Choroid plexus epithelial cell (primary cell): ENCODE measurements around the gene CREB5.

Source experiments
- DNase-seq: peaks from one replicate; pipeline ENCODE4 v3.0.0-alpha.2; 2010; ENCODE audit warnings: low read depth
- H3K4me3 ChIP-seq: 2 replicates; pipeline ENCODE4 v1.5.1; 2011; ENCODE audit warnings: low read depth, mild to moderate bottlenecking, control low read depth, low read length, moderate library complexity
- TF ChIP-seq, protein P1 (sequence below): conservative IDR thresholded peaks from 2 replicates; pipeline ENCODE4 v1.5.1; 2011; ENCODE audit warnings: low read depth, mild to moderate bottlenecking, control low read depth, inconsistent platforms, low read length, moderate library complexity

The CREB5 gene

DNA sequence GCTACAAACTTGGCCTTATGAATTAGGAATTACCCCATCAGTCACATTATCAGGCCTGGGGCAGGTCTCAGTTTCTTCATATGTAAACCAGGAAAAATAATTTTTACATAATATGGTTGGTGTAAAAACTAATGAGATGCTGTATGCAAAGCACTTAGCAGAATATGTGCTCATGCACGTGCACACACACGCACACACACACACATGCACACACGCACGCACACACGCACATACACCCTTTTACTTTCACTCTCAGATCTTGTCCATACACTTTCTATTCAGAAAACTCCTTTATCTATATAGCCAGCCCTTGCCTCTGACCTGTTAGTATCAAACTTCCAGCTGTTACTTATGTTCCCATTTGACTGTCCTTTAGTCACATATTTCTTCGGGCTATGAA is 92.7 kb downstream of the CREB5 start:
- TF ChIP-seq, protein P1, sequence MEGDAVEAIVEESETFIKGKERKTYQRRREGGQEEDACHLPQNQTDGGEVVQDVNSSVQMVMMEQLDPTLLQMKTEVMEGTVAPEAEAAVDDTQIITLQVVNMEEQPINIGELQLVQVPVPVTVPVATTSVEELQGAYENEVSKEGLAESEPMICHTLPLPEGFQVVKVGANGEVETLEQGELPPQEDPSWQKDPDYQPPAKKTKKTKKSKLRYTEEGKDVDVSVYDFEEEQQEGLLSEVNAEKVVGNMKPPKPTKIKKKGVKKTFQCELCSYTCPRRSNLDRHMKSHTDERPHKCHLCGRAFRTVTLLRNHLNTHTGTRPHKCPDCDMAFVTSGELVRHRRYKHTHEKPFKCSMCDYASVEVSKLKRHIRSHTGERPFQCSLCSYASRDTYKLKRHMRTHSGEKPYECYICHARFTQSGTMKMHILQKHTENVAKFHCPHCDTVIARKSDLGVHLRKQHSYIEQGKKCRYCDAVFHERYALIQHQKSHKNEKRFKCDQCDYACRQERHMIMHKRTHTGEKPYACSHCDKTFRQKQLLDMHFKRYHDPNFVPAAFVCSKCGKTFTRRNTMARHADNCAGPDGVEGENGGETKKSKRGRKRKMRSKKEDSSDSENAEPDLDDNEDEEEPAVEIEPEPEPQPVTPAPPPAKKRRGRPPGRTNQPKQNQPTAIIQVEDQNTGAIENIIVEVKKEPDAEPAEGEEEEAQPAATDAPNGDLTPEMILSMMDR = no peak
- no peak for DNase-seq
- no peak overlapping the region for H3K4me3 ChIP-seq

DNA sequence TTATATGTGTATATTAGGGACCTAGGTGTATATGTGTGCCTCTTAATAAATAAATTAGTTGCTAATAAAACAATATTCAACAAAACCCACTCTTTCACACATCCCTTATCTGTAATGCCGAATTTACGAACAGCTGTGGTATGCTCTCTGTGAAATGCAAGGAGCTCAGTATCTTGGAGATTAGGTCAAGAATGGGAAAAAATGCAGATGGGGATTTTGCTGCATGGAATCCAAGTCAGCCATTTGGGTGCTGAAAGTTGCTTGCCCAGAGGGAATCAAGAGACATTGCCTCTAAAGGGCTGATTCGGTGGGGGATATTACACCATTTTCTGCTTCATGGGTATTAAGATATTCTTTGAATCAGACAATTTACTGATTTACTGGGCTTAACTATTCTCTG is 93.5 kb downstream of the CREB5 start:
- H3K4me3 ChIP-seq = no peak overlapping the region
- DNase-seq = no peak
- TF ChIP-seq, protein P1 = no peak

DNA sequence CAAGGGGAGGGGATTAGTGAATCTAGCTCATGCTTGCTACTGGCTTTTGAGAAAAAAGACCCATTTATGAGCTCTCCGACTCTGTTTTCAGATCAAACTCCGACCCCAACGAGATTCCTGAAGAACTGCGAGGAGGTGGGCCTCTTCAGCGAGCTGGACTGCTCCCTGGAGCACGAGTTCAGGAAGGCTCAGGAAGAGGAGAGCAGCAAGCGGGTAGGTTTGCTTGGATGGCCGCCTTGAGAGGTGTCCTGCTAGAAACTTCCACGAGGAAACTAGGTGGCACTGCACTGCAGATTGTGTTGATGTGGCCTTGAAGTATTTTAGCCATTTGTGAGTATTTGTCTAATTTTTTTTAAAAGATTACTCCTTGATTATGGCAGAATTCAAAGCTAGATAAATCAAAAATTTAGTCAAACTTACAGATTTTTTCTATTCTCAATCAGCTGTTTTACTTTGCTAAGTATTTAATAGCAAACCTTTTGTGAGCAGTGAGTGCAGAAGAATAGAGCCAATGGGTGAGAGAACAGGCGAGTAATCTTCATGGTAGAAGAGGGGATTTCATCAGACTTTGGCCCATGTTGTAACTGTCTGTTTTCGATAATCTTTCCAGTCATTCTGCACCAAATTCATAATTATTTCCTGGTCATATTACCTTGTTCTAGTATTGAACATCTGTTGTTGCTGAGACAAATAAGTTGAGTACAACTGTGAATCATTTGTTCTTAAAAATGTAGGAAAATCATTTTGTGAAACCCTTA is 95.4 kb downstream of the CREB5 start:
- TF ChIP-seq, protein P1 = no peak
- no peak for DNase-seq
- no peak overlapping the region for H3K4me3 ChIP-seq

DNA sequence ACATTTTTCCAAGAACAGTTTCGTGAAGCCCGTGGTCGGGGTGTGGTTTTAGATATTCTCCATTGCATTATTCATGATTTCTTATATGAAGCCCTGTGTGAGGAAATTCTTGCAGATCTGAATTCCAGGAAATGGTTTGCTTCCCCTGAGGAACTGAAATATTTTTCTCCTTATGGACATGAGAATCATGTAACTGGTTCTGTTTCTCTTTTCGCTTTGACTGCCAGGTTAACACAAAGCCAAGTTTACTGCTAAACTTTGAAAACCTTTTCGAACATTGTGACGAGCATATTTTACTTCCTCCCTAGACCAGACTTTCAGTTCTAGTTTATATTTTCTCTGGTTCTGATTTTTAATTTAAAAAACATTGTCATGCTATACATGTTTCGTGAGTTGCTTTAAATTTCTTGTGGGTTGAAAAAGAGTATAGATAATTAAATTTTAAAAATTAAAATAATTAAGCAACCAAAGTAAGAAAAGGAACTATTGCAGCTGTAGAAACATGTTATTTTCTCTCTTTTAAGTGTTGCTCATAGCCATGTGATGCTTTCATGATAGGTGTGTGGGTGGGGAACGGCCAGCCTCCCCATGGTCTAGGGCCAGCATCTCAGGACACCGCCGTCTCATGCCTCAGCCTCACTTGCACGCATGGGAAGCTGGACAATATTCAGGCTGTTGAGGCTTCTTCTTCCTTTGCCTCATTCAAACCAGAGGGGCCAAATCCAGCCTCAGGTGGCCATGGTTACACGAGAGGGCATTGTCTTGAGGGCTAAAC is 97.1 kb downstream of the CREB5 start:
- no peak for DNase-seq
- H3K4me3 ChIP-seq = no peak overlapping the region
- TF ChIP-seq, protein P1 = no peak

- TF ChIP-seq, protein P1 = no peak
- H3K4me3 ChIP-seq = no peak overlapping the region
- DNase-seq = no peak
Observed at GRCh38 chr7:28510026-28510369, 97.7 kb downstream of the CREB5 start.

DNA sequence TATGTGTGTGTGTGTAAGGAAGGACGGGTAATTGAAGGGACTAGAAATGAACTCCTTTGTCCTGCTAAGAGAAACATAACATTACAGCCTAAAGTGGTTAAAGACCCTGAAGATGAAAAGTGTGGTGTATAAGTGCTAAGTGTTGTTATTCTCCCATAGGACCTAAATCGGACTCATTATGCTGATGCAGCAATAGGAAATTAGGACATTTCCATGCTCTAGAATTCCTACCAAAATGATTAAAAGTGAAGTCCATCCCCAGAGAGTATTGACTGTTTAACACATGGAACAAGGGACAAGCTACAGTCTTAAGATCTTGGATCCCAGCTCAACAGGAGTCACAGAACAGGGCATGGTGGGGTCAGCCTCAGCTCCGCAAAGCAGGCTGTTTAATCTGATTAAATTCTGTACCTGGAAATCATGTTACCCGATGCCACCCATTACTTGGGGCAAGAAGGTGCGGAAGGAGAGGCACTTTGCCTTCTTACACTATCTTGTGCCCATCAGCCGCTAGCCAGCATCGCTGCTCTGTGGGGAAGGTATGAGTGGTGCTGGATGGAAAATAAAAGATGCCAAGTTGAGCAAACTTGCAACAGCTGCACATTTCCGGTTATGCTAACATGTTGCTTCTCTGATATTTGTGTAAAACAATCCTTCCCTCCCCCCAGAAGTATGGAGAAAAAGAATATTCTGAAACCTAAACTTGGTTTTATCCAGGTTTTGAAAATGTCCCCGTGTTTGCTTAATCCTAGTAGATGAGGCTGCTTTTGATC is 100.5 kb downstream of the CREB5 start:
- TF ChIP-seq, protein P1 = no peak
- no peak for DNase-seq
- H3K4me3 ChIP-seq = no peak overlapping the region
